Measurements from ENCODE around the gene OR7G2. TPM values are rescaled to one million over a fixed set of nuclear protein-coding genes. Genes with fewer than 3 reads are reported as not detected.

The OR7G2 gene
- total and polyA plus RNA-seq, 9 of the 15 experiments (the other 6 are each of a cell fraction or from before 2014, with no cell fraction given), result 0.20 TPM; not detected in 8

DNA sequence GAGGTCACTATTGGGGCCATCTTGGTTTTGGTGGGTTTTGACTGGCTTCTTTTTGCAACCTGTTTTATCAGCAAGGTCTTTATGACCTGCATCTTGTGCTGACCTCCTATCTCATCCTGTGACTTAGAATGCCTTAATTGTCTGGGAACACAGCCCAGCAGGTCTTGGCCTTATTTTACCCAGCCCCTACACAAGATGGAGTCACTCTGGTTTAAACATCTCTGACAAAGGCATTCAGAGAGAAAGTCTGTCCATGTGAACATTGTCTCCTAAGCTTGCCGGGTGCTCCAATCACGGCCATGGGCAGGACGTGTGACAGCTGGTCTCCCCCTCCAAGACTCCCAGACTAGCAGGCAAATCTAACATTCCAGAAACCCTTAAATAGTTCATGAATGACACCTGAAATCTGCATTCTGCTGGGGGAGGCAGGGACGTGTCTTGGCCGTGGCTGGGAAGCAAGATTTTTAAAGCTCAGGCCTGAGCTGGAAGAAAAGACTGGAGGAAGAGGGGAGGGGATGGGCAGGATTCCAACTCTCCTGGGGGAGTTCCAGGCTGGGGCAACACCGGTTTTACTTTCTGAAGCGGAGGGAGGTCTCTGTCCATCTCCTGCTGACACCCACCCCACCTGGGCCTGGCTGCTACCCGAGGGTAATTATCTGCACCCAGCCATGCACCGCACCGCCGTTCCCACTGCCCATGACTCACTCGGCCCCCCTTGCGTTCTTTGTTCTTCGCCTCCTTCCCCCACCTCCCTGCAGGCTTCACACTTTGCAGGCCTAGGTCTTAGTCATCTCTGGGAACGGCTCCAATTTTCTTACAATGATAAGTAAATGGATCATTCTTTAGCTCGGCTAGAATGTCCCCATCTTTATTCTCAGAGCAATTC, 32.0 kb downstream of the OR7G2 start (continued):
- TF ChIP-seq, protein P1, sequence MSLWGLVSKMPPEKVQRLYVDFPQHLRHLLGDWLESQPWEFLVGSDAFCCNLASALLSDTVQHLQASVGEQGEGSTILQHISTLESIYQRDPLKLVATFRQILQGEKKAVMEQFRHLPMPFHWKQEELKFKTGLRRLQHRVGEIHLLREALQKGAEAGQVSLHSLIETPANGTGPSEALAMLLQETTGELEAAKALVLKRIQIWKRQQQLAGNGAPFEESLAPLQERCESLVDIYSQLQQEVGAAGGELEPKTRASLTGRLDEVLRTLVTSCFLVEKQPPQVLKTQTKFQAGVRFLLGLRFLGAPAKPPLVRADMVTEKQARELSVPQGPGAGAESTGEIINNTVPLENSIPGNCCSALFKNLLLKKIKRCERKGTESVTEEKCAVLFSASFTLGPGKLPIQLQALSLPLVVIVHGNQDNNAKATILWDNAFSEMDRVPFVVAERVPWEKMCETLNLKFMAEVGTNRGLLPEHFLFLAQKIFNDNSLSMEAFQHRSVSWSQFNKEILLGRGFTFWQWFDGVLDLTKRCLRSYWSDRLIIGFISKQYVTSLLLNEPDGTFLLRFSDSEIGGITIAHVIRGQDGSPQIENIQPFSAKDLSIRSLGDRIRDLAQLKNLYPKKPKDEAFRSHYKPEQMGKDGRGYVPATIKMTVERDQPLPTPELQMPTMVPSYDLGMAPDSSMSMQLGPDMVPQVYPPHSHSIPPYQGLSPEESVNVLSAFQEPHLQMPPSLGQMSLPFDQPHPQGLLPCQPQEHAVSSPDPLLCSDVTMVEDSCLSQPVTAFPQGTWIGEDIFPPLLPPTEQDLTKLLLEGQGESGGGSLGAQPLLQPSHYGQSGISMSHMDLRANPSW (CRISPR knock-in tag; IDR thresholded peaks at IDR 0.05), result no peak
- TF ChIP-seq RBM39 (optimal IDR thresholded peaks at IDR 0.05; ENCODE audit: low read depth, low read length), result no peak
- TF ChIP-seq DPF2 (IDR thresholded peaks at IDR 0.05), result peak; percentile 99
- TF ChIP-seq STAG1 (CRISPR knock-in tag; IDR thresholded peaks at IDR 0.05; ENCODE audit: borderline replicate concordance), result no peak
- no peak for TF ChIP-seq MEIS2 (IDR thresholded peaks at IDR 0.05; ENCODE audit: partially characterized antibody)
- no peak for TF ChIP-seq ZNF3 (CRISPR knock-in tag; IDR thresholded peaks at IDR 0.05)
- TF ChIP-seq ELF4 (CRISPR knock-in tag; IDR thresholded peaks at IDR 0.05), result no peak
- TF ChIP-seq MCM7 (IDR thresholded peaks at IDR 0.05), result no peak
- TF ChIP-seq PHB2 (IDR thresholded peaks at IDR 0.05; ENCODE audit: low read depth), result no peak
- no peak for TF ChIP-seq NFIX (CRISPR knock-in tag; IDR thresholded peaks at IDR 0.05; ENCODE audit: low read depth)
- no peak for TF ChIP-seq CSDE1 (IDR thresholded peaks at IDR 0.05)
- TF ChIP-seq, protein P2, sequence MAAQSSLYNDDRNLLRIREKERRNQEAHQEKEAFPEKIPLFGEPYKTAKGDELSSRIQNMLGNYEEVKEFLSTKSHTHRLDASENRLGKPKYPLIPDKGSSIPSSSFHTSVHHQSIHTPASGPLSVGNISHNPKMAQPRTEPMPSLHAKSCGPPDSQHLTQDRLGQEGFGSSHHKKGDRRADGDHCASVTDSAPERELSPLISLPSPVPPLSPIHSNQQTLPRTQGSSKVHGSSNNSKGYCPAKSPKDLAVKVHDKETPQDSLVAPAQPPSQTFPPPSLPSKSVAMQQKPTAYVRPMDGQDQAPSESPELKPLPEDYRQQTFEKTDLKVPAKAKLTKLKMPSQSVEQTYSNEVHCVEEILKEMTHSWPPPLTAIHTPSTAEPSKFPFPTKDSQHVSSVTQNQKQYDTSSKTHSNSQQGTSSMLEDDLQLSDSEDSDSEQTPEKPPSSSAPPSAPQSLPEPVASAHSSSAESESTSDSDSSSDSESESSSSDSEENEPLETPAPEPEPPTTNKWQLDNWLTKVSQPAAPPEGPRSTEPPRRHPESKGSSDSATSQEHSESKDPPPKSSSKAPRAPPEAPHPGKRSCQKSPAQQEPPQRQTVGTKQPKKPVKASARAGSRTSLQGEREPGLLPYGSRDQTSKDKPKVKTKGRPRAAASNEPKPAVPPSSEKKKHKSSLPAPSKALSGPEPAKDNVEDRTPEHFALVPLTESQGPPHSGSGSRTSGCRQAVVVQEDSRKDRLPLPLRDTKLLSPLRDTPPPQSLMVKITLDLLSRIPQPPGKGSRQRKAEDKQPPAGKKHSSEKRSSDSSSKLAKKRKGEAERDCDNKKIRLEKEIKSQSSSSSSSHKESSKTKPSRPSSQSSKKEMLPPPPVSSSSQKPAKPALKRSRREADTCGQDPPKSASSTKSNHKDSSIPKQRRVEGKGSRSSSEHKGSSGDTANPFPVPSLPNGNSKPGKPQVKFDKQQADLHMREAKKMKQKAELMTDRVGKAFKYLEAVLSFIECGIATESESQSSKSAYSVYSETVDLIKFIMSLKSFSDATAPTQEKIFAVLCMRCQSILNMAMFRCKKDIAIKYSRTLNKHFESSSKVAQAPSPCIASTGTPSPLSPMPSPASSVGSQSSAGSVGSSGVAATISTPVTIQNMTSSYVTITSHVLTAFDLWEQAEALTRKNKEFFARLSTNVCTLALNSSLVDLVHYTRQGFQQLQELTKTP (IDR thresholded peaks at IDR 0.05; ENCODE audit: low read depth in 1 of 2, partially characterized antibody in 2 of 2), result peak in 1 of 2 experiments; percentile 55
- no peak for TF ChIP-seq ELF2 (CRISPR knock-in tag; IDR thresholded peaks at IDR 0.05)
- TF ChIP-seq, protein P3, sequence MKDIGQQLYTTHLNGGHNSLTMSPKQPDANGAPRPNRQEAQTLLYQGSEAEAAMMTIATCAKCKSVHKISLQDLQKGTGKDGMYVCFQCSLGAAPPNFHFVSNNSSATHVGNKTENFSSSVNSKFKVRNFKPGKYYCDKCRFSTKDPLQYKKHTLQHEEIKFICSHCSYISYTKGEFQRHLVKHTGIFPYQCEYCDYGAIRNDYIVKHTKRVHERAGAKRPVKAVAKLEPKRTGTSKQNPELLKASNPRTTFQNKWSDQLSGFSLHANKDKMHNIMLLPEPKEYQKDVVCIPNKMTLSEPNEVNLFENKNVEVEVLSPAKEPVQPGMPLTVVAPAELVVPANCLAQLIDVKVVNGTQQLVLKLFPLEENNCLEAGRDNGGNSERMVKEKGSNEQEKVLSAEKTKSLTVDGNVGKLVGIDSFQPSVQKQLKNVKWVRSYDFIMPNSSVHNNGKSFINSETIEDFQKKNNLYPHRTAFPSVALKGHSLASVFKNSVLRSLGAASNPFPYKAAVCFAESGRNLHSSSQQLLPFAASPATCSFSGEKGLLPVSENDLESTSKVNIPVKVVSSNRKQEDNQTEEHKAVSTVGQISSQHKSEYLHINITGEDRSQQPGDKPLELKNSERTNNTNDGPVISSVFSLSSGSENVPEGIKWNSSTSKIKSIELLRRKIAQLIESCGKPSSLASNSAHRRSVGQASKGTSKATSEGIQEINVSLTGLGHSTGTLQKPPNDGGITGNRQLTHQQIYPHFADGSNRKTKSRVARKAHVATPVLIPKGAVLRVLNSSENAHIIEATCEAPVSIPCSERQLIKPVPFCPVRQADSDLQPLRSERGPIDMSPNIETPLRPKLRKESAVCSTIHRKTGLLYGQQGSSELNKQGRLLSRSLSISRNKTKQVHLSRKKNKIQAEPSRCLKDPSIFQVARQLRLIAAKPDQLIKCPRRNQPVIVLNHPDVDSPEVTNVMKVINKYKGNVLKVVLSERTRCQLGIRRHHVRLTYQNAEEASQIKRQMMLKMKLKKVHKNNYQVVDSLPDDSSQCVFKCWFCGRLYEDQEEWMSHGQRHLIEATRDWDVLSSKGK (CRISPR knock-in tag; IDR thresholded peaks at IDR 0.05), result no peak

Measured in K562 (cell line).